Type B pancreatic cell (in vitro differentiated cells): ENCODE data around the gene CCDC12. TPM values are rescaled to one million over a fixed set of nuclear protein-coding genes. Genes with fewer than 3 reads are reported as not detected.

Experiments
- DNase-seq: peaks from one replicate; pipeline ENCODE4 v3.0.0; 2021; ENCODE audit warnings: mixed read lengths; ENCODE audit not compliant: unreplicated experiment; ENCODE audit errors: extremely low spot score
- H3K27ac Mint-ChIP-seq: 2 replicates; pipeline ENCODE4 v1.8.0; 2021; ENCODE audit warnings: mild to moderate bottlenecking, mixed read lengths
- H3K27me3 Mint-ChIP-seq: 2 replicates; pipeline ENCODE4 v1.8.0; 2021; ENCODE audit warnings: mixed read lengths
- H3K36me3 Mint-ChIP-seq: 2 replicates; pipeline ENCODE4 v1.8.0; 2021; ENCODE audit warnings: mixed read lengths
- H3K4me1 Mint-ChIP-seq: one replicate; pipeline ENCODE4 v1.8.0; 2021; ENCODE audit warnings: mixed read lengths; ENCODE audit not compliant: unreplicated experiment
- H3K4me3 Mint-ChIP-seq: 2 replicates; pipeline ENCODE4 v1.8.0; 2021; ENCODE audit warnings: mild to moderate bottlenecking, mixed read lengths
- H3K9me3 Mint-ChIP-seq: 2 replicates; pipeline ENCODE4 v1.8.0; 2021; ENCODE audit warnings: mixed read lengths
- total RNA-seq: library from RNA; stranded (reverse); gene quantifications from 2 replicates; pipeline ENCODE4 v1.2.1, GENCODE V29; 2021; ENCODE audit warnings: low replicate concordance
- TF ChIP-seq, protein P1 (sequence below): fragments of 200-600 bp; sonication (generic); conservative IDR thresholded peaks from 2 replicates; pipeline ENCODE4 v1.5.0; 2021; ENCODE audit warnings: antibody characterized with exemption, mild to moderate bottlenecking

Gene CCDC12
- total RNA-seq, 1 donor from 2014 or later = 46.7 TPM

DNA sequence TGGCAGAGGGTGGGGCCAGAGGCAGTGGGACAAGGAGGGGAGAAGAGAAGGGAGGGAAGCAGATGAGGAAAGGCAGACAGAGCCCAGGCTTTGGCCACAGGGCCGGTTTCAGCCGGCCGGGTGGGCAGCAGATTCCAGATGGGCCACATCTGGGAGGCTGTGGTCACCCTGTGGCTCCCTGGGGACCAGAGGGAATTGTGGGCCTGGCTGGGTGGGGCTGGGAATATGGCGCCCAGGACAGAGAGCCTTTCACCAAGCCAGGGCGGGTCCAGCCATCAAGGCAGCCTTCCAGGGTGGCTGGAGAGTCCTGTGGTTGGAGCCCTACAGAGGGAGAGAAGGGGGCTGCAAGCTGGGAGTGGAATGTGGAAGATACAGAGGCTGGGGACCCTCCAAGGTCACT is 80.2 kb downstream of the CCDC12 start:
- peaks cover 12% of the 10 kb centered on the region for H3K27me3 Mint-ChIP-seq
- H3K4me3 Mint-ChIP-seq = no peak overlapping the region
- TF ChIP-seq, protein P1, sequence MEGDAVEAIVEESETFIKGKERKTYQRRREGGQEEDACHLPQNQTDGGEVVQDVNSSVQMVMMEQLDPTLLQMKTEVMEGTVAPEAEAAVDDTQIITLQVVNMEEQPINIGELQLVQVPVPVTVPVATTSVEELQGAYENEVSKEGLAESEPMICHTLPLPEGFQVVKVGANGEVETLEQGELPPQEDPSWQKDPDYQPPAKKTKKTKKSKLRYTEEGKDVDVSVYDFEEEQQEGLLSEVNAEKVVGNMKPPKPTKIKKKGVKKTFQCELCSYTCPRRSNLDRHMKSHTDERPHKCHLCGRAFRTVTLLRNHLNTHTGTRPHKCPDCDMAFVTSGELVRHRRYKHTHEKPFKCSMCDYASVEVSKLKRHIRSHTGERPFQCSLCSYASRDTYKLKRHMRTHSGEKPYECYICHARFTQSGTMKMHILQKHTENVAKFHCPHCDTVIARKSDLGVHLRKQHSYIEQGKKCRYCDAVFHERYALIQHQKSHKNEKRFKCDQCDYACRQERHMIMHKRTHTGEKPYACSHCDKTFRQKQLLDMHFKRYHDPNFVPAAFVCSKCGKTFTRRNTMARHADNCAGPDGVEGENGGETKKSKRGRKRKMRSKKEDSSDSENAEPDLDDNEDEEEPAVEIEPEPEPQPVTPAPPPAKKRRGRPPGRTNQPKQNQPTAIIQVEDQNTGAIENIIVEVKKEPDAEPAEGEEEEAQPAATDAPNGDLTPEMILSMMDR = no peak
- H3K36me3 Mint-ChIP-seq = peaks cover 3% of the 10 kb centered on the region
- no peaks in the 10 kb centered on the region for H3K9me3 Mint-ChIP-seq
- DNase-seq = no peak
- peak overlapping the region; percentile 42 for H3K27ac Mint-ChIP-seq
- peaks cover 25% of the 10 kb centered on the region for H3K4me1 Mint-ChIP-seq

DNA sequence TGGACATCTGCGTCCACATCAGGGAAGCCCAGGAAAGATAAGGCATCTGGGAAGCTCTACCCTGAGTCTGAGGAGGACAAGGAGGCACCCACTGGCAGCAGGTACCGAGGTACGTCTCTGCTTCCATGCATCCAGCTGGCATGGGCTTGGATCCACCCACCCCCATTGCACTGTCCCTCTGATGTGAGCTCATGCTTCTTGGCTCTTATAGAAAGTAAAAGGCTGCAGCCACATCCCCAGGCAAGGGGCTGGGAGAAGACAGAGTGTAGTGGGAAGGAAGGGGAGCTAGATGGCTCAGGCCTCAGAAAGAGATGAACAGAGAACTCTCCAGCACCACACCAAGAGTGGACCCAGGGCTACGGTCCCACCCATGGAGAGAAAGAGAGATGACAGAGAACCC is 80.8 kb downstream of the CCDC12 start:
- H3K9me3 Mint-ChIP-seq = no peaks in the 10 kb centered on the region
- peak overlapping the region; percentile 42 for H3K27ac Mint-ChIP-seq
- no peak for DNase-seq
- H3K27me3 Mint-ChIP-seq = peaks cover 13% of the 10 kb centered on the region
- H3K4me3 Mint-ChIP-seq = no peak overlapping the region
- TF ChIP-seq, protein P1 = no peak
- H3K36me3 Mint-ChIP-seq = peaks cover 3% of the 10 kb centered on the region
- peaks cover 26% of the 10 kb centered on the region for H3K4me1 Mint-ChIP-seq

DNA sequence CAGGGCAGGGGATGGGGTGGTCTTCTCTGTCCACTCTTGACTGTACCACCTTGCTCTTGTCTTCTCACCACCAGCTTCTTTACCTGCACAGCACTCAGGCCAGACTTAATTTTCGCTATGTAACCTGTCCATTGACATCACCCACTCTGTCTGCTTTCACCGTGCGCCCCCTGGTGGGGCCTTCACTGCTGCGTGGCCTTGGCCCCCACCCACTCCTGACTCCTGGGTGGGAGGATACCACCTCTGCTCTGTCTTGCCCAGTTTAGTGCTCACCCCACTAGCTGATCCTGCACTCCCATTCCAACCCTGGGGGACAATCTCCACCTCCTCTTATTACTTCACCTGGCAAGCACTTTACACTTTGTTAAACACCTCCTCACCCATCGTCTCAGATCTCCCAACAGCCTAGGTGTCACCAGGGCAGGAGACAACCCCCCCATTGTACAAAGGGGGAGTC is 81.3 kb downstream of the CCDC12 start:
- Mint-ChIP-seq H3K27me3 (peaks cover 13% of the 10 kb centered on the region), H3K4me3 (peak overlapping the region; percentile 23), H3K36me3 (peaks cover 3% of the 10 kb centered on the region), H3K9me3 (no peaks in the 10 kb centered on the region), H3K4me1 (peaks cover 26% of the 10 kb centered on the region), H3K27ac (no peak overlapping the region)
- TF ChIP-seq, protein P1 = peak; percentile 88
- DNase-seq = no peak

DNA sequence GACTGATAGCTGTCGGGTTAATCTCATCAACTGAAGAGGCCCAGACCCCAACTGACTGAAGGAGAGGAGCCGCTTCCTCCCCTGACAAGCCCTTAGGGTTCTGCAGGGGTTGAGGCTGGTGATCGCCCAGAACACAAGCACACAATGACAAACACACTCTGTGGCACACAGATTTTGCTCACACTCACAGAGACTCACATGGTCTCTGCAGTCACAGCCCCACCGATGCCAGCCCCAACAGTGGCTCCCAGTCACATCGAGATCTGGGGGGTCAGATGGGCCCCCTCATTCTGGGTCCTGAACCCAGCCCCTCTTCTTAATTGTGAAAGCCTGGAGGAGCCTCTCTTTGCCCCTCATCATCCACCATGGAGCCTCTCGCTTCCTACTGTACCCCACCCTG is 82.3 kb downstream of the CCDC12 start:
- peaks cover 29% of the 10 kb centered on the region for H3K4me1 Mint-ChIP-seq
- DNase-seq = no peak
- TF ChIP-seq, protein P1 = no peak
- H3K27ac Mint-ChIP-seq = no peak overlapping the region
- H3K4me3 Mint-ChIP-seq = no peak overlapping the region
- H3K36me3 Mint-ChIP-seq = peaks cover 3% of the 10 kb centered on the region
- no peaks in the 10 kb centered on the region for H3K9me3 Mint-ChIP-seq
- H3K27me3 Mint-ChIP-seq = peaks cover 13% of the 10 kb centered on the region

DNA sequence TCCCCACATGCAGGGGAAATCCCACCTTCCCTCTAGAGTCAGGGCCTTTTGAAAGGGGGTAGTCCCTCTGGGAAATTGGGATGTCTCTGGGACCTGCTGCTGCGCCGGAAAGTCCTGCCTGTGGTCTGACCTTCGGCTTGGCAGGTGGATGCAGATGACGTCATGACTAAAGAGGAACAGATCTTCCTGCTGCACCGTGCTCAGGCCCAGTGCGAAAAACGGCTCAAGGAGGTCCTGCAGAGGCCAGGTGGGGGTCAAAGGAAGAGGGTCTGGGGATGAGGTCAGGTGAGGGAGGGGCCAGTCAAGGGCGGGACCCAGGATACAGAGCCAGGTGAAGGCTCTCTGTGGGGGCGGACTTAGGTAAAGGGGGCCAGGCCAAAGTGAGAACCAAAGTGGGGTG is 82.8 kb downstream of the CCDC12 start:
- Mint-ChIP-seq H3K27me3 (peaks cover 13% of the 10 kb centered on the region), H3K4me3 (no peak overlapping the region), H3K4me1 (peaks cover 29% of the 10 kb centered on the region), H3K27ac (no peak overlapping the region), H3K36me3 (peaks cover 3% of the 10 kb centered on the region), H3K9me3 (no peaks in the 10 kb centered on the region)
- TF ChIP-seq, protein P1 = no peak
- no peak for DNase-seq

DNA sequence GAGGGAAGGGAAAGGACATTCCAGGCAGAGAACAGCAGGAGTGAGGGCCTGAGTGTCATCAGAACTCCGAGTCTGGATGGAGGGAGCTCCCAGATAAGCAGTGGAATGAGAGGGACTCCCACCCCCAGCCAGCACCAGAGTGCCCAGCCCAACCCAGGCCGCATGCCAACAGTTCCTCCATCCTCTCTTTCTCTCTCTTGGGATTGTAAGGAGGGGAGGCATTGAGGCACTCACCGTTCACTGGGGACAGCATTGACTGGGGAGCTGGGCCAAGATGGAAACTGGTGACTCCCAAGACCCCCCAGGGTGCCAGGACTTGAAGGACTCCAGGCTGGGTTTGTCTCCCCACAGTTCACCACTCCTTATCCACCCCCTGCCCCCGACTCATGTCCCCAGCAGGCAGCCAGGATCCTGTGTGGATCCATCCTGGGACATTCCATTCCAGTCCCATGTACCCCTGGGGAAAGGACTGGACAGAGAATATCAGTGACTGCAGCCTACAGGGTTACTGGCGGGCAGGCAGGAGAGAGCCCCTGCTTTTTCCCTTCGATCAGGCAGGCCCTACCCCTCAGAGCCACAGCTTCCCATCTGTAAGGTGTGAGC is 83.3 kb downstream of the CCDC12 start:
- H3K36me3 Mint-ChIP-seq = peaks cover 3% of the 10 kb centered on the region
- H3K9me3 Mint-ChIP-seq = no peaks in the 10 kb centered on the region
- peaks cover 14% of the 10 kb centered on the region for H3K27me3 Mint-ChIP-seq
- H3K4me3 Mint-ChIP-seq = no peak overlapping the region
- H3K4me1 Mint-ChIP-seq = peaks cover 31% of the 10 kb centered on the region
- no peak for DNase-seq
- no peak overlapping the region for H3K27ac Mint-ChIP-seq
- TF ChIP-seq, protein P1 = no peak
